Keratinocyte (primary cell): ENCODE results near the gene LIN52. TPM values are rescaled to one million over a fixed set of nuclear protein-coding genes. Genes with fewer than 3 reads are reported as not detected.

Experiments used
- DNase-seq: peaks from one replicate; pipeline ENCODE4 v3.0.0-alpha.2; 2011; ENCODE audit warnings: low read depth, missing footprints, low spot score
- FAIRE-seq: peaks from 2 replicates; lab custom pipeline; 2011; peaks lifted over from hg19 to GRCh38; lab: Jason Lieb, UNC
- H2AFZ ChIP-seq: 2 replicates; pipeline ENCODE4 v1.6.0; 2012; ENCODE audit warnings: low read length, control low read depth, inconsistent platforms; ENCODE audit not compliant: control insufficient read depth
- H3K27ac ChIP-seq: 2 replicates; pipeline ENCODE4 v1.5.1; 2011; ENCODE audit warnings: low read length; ENCODE audit not compliant: control insufficient read depth, insufficient read depth
- H3K27me3 ChIP-seq: 3 replicates; pipeline ENCODE4 v1.6.0; 2011; ENCODE audit warnings: low read length; ENCODE audit not compliant: control insufficient read depth, insufficient read depth; ENCODE audit errors: extremely low read depth
- H3K36me3 ChIP-seq, 2 experiments: 2 replicates in 1 of 2; 3 replicates in 1 of 2; pipeline ENCODE4 v1.5.1; 2011; ENCODE audit warnings: low read length in 2 of 2, mild to moderate bottlenecking in 1 of 2; ENCODE audit not compliant: control insufficient read depth in 2 of 2, insufficient read depth in 2 of 2; ENCODE audit errors: extremely low read depth in 1 of 2
- H3K4me1 ChIP-seq: 3 replicates; pipeline ENCODE4 v1.5.1; 2011; ENCODE audit warnings: low read length; ENCODE audit not compliant: control insufficient read depth, insufficient read depth; ENCODE audit errors: extremely low read depth
- H3K4me2 ChIP-seq: 3 replicates; pipeline ENCODE4 v1.6.0; 2011; ENCODE audit warnings: low read depth, low read length; ENCODE audit not compliant: control insufficient read depth, insufficient read depth; ENCODE audit errors: extremely low read depth
- H3K4me3 ChIP-seq, 3 experiments: fragments of 200-600 bp in 1 of 3; sonication (generic) in 1 of 3; 2 replicates in 2 of 3; 3 replicates in 1 of 3; pipeline ENCODE4 v1.5.1; 2011 to 2016; ENCODE audit warnings: low read length in 3 of 3, mild to moderate bottlenecking in 3 of 3, control low read depth in 2 of 3, inconsistent platforms in 1 of 3, low read depth in 1 of 3, mixed read lengths in 1 of 3, mixed run types in 1 of 3, moderate library complexity in 1 of 3; ENCODE audit not compliant: control insufficient read depth in 2 of 3, insufficient read depth in 2 of 3; ENCODE audit errors: extremely low read depth in 1 of 3
- H3K79me2 ChIP-seq: 2 replicates; pipeline ENCODE4 v1.6.0; 2012; ENCODE audit warnings: low read length; ENCODE audit not compliant: control insufficient read depth, insufficient read depth
- H3K9ac ChIP-seq: 3 replicates; pipeline ENCODE4 v1.6.0; 2011; ENCODE audit warnings: low read length; ENCODE audit not compliant: control insufficient read depth, insufficient read depth; ENCODE audit errors: extremely low read depth
- H3K9me1 ChIP-seq: 3 replicates; pipeline ENCODE4 v1.6.0; 2011; ENCODE audit warnings: low read length; ENCODE audit not compliant: control insufficient read depth, insufficient read depth; ENCODE audit errors: extremely low read depth
- H3K9me3 ChIP-seq: 2 replicates; pipeline ENCODE4 v1.5.1; 2012; ENCODE audit warnings: low read depth, low read length; ENCODE audit not compliant: control insufficient read depth
- H4K20me1 ChIP-seq: 3 replicates; pipeline ENCODE4 v1.6.0; 2011; ENCODE audit warnings: low read length; ENCODE audit not compliant: control insufficient read depth, insufficient read depth; ENCODE audit errors: extremely low read depth
- EZH2 ChIP-seq: IDR thresholded peaks from one replicate; pipeline ENCODE4 v1.6.1; 2012; ENCODE audit warnings: inconsistent platforms, mild to moderate bottlenecking, low read length, moderate library complexity
- dilution Hi-C: fragments of 300-500 bp; cut with MboI; formaldehyde crosslinking; loops from one replicate; pipeline ENCODE4 v1.7.0; 2020; ENCODE audit warnings: low sequenced_read_pairs; ENCODE audit not compliant: extremely low pct_ligation_motif_present
- polyA plus RNA-seq, 5 experiments: library from polyadenylated mRNA; depleted of rRNA in 3 of 5; stranded (reverse) in 3 of 5; stranded (forward) in 1 of 5; unstranded in 1 of 5; fragments of >200 nt; gene quantifications; 1 replicate in 1 of 5; 2 replicates in 3 of 5; 3 replicates in 1 of 5; pipeline versions ENCODE4 v1.2.1 to v1.2.3, GENCODE V29; 2011 to 2012; ENCODE audit warnings: missing spikeins in 2 of 5, low read depth in 1 of 5, low replicate concordance in 1 of 5
- TF ChIP-seq, protein P1 (sequence below), 3 experiments: IDR thresholded peaks in 1 of 3; conservative IDR thresholded peaks in 1 of 3; optimal IDR thresholded peaks in 1 of 3; 2 replicates in 2 of 3; 3 replicates in 1 of 3; pipeline versions ENCODE3 to v1.5.1; 2011; ENCODE audit warnings: low read length in 3 of 3, mild to moderate bottlenecking in 3 of 3, moderate library complexity in 2 of 3, control low read depth in 1 of 3, inconsistent platforms in 1 of 3; ENCODE audit not compliant: insufficient read depth in 2 of 3; ENCODE audit errors: extremely low read depth in 1 of 3

LIN52 gene
- polyA plus RNA-seq, 1 donor (not counting 4 experiments of a cell fraction or from before 2014, with no cell fraction given): 6.8 TPM

- no peak for FAIRE-seq
- Histone ChIP-seq H3K9me3 (no peaks in the 10 kb centered on the region), H4K20me1 (no peaks in the 10 kb centered on the region), H3K9me1 (no peaks in the 10 kb centered on the region), H3K9ac (no peak overlapping the region), H3K36me3 (no peaks in the 10 kb centered on the region), H3K79me2 (no peaks in the 10 kb centered on the region), H2AFZ (no peak overlapping the region), H3K4me2 (no peak overlapping the region), H3K4me3 (no peak overlapping the region), H3K27me3 (no peaks in the 10 kb centered on the region), H3K27ac (no peak overlapping the region), H3K4me1 (no peaks in the 10 kb centered on the region)
- no peak for TF ChIP-seq EZH2
- TF ChIP-seq, protein P1, sequence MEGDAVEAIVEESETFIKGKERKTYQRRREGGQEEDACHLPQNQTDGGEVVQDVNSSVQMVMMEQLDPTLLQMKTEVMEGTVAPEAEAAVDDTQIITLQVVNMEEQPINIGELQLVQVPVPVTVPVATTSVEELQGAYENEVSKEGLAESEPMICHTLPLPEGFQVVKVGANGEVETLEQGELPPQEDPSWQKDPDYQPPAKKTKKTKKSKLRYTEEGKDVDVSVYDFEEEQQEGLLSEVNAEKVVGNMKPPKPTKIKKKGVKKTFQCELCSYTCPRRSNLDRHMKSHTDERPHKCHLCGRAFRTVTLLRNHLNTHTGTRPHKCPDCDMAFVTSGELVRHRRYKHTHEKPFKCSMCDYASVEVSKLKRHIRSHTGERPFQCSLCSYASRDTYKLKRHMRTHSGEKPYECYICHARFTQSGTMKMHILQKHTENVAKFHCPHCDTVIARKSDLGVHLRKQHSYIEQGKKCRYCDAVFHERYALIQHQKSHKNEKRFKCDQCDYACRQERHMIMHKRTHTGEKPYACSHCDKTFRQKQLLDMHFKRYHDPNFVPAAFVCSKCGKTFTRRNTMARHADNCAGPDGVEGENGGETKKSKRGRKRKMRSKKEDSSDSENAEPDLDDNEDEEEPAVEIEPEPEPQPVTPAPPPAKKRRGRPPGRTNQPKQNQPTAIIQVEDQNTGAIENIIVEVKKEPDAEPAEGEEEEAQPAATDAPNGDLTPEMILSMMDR (optimal IDR thresholded peaks at IDR 0.05 in 1 of 3, IDR thresholded peaks at IDR 0.05 in 1 of 3, conservative IDR thresholded peaks at IDR 0.05 in 1 of 3; ENCODE audit: extremely low read depth in 1 of 3, insufficient read depth in 2 of 3, low read length in 3 of 3): no peak
- no peak for DNase-seq
- dilution Hi-C loops: no loop called here
Observed at GRCh38 chr14:74133833-74134481, 49.2 kb downstream of the LIN52 start.

DNA sequence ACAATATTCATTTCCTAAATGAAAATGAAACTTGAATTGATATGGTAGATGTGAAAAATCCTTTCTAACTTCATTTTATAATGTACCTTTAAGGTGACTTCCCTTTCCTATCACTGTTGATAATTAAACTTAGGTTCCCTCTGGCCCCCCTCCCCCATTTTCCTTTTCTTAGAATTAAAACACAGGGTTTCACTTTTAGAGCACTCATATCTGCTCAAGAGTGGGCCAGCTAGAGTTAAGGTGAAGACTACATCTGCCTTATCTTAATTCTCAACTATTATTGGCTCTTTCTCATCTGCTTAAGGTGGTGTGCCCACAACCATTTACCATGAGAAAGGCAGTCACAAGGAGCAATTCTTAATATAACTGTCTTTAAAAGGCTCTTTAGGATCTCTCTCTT, 49.7 kb downstream of the LIN52 start:
- Histone ChIP-seq H3K4me1 (no peaks in the 10 kb centered on the region), H3K4me3 (no peak overlapping the region), H3K27ac (no peak overlapping the region), H3K79me2 (no peaks in the 10 kb centered on the region), H3K9me1 (no peaks in the 10 kb centered on the region), H3K9me3 (no peaks in the 10 kb centered on the region), H4K20me1 (no peaks in the 10 kb centered on the region), H3K27me3 (no peaks in the 10 kb centered on the region), H3K4me2 (no peak overlapping the region), H3K36me3 (no peaks in the 10 kb centered on the region), H2AFZ (no peak overlapping the region), H3K9ac (no peak overlapping the region)
- FAIRE-seq (no peak), DNase-seq (no peak)
- no peak for TF ChIP-seq EZH2
- TF ChIP-seq, protein P1 (optimal IDR thresholded peaks at IDR 0.05 in 1 of 3, IDR thresholded peaks at IDR 0.05 in 1 of 3, conservative IDR thresholded peaks at IDR 0.05 in 1 of 3; ENCODE audit: extremely low read depth in 1 of 3, insufficient read depth in 2 of 3, low read length in 3 of 3): no peak
- dilution Hi-C loops: no loop called here
